ENCODE measurements around the gene TTLL3. TPM values are rescaled to one million over a fixed set of nuclear protein-coding genes. Genes with fewer than 3 reads are reported as not detected.
A peak's percentile ranks its signal among the peaks of the same experiment; 100 is the strongest.
"Not testable (repeated sequence)": the region's sequence is repeated elsewhere in the genome, so short reads cannot be mapped to it uniquely, and the experiment has no call there.

The TTLL3 gene
- polyA plus RNA-seq, 1 donor (not counting 4 experiments of a cell fraction or from before 2014, with no cell fraction given), result 11.3 TPM

DNA sequence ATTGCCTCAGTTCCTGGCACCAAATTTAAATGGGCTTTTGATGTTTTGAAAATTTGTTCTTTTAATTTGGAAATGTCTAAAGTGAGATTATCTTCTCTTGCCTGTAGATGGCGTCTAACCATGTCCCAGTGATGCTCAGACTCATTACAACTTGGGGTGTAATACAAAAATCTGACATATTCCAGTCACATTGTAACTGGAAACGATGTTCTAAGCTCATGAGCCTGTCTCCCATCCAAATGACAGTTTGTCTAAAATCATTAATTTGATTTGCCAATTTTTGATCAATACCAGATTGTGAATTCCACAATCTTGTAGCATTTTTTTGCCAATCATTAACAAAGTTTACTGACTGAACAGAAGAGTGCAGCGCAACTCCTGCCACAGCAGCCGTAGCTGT lies 38.8 kb downstream of the TTLL3 start:
- FAIRE-seq; dilution Hi-C loops (cut with MboI; ENCODE audit: extremely low pct_ligation_motif_present, low sequenced_read_pairs); H3K4me1 ChIP-seq (ENCODE audit: control insufficient read depth, extremely low read depth, insufficient read depth, low read length); H2AFZ ChIP-seq (ENCODE audit: control insufficient read depth, low read length); H3K9me3 ChIP-seq (ENCODE audit: control insufficient read depth, low read depth, low read length); H3K27ac ChIP-seq (ENCODE audit: control insufficient read depth, insufficient read depth, low read length); H3K4me2 ChIP-seq (ENCODE audit: control insufficient read depth, extremely low read depth, insufficient read depth, low read depth, low read length); H3K9me1 ChIP-seq (ENCODE audit: control insufficient read depth, extremely low read depth, insufficient read depth, low read length); H3K9ac ChIP-seq (ENCODE audit: control insufficient read depth, extremely low read depth, insufficient read depth, low read length); H4K20me1 ChIP-seq (ENCODE audit: control insufficient read depth, extremely low read depth, insufficient read depth, low read length); H3K79me2 ChIP-seq (ENCODE audit: control insufficient read depth, insufficient read depth, low read length); H3K36me3 ChIP-seq (ENCODE audit: control insufficient read depth in 2 of 2, extremely low read depth in 1 of 2, insufficient read depth in 2 of 2, low read length in 2 of 2); H3K4me3 ChIP-seq (ENCODE audit: control insufficient read depth in 2 of 3, extremely low read depth in 1 of 3, insufficient read depth in 2 of 3, low read depth in 1 of 3, low read length in 3 of 3); DNase-seq (ENCODE audit: low read depth, low spot score); H3K27me3 ChIP-seq (ENCODE audit: control insufficient read depth, extremely low read depth, insufficient read depth, low read length): not testable (repeated sequence)
- TF ChIP-seq CTCF (optimal IDR thresholded peaks at IDR 0.05 in 1 of 3, IDR thresholded peaks at IDR 0.05 in 1 of 3, conservative IDR thresholded peaks at IDR 0.05 in 1 of 3; ENCODE audit: extremely low read depth in 1 of 3, insufficient read depth in 2 of 3, low read length in 3 of 3), result peak in 2 of 3 experiments; percentile 17 to 22

- dilution Hi-C loops (cut with MboI; ENCODE audit: extremely low pct_ligation_motif_present, low sequenced_read_pairs); H3K9me3 ChIP-seq (ENCODE audit: control insufficient read depth, low read depth, low read length); H3K9me1 ChIP-seq (ENCODE audit: control insufficient read depth, extremely low read depth, insufficient read depth, low read length); H3K36me3 ChIP-seq (ENCODE audit: control insufficient read depth in 2 of 2, extremely low read depth in 1 of 2, insufficient read depth in 2 of 2, low read length in 2 of 2); H2AFZ ChIP-seq (ENCODE audit: control insufficient read depth, low read length); FAIRE-seq; H3K4me2 ChIP-seq (ENCODE audit: control insufficient read depth, extremely low read depth, insufficient read depth, low read depth, low read length); H3K27ac ChIP-seq (ENCODE audit: control insufficient read depth, insufficient read depth, low read length); DNase-seq (ENCODE audit: low read depth, low spot score); H3K4me1 ChIP-seq (ENCODE audit: control insufficient read depth, extremely low read depth, insufficient read depth, low read length); H3K79me2 ChIP-seq (ENCODE audit: control insufficient read depth, insufficient read depth, low read length); H4K20me1 ChIP-seq (ENCODE audit: control insufficient read depth, extremely low read depth, insufficient read depth, low read length); H3K27me3 ChIP-seq (ENCODE audit: control insufficient read depth, extremely low read depth, insufficient read depth, low read length); H3K4me3 ChIP-seq (ENCODE audit: control insufficient read depth in 2 of 3, extremely low read depth in 1 of 3, insufficient read depth in 2 of 3, low read depth in 1 of 3, low read length in 3 of 3); H3K9ac ChIP-seq (ENCODE audit: control insufficient read depth, extremely low read depth, insufficient read depth, low read length): not testable (repeated sequence)
Observed at GRCh38 chr3:9851383-9851782, 41.3 kb downstream of the TTLL3 start.

DNA sequence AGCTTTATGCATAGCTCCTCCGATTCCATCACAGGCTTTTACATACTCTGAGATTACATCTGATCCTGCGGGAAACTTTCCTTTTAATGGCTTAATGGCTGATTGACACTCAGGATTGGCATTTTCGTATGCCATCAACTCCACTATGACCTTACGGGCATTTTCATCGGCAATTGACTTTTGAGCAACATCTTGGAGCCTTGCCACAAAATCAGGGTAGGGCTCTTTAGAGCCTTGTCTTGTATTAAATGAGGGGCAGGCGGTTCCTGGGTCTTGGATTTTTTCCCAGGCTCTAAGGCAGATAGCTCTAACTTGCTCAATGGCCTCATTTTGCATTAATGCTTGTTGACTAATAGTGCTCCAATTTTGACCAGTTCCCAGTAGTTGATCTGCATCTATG lies 41.9 kb downstream of the TTLL3 start:
- H3K4me1 ChIP-seq (ENCODE audit: control insufficient read depth, extremely low read depth, insufficient read depth, low read length); DNase-seq (ENCODE audit: low read depth, low spot score); H3K36me3 ChIP-seq (ENCODE audit: control insufficient read depth in 2 of 2, extremely low read depth in 1 of 2, insufficient read depth in 2 of 2, low read length in 2 of 2); FAIRE-seq; H4K20me1 ChIP-seq (ENCODE audit: control insufficient read depth, extremely low read depth, insufficient read depth, low read length); H3K4me2 ChIP-seq (ENCODE audit: control insufficient read depth, extremely low read depth, insufficient read depth, low read depth, low read length); H2AFZ ChIP-seq (ENCODE audit: control insufficient read depth, low read length); H3K27me3 ChIP-seq (ENCODE audit: control insufficient read depth, extremely low read depth, insufficient read depth, low read length); H3K9me3 ChIP-seq (ENCODE audit: control insufficient read depth, low read depth, low read length); dilution Hi-C loops (cut with MboI; ENCODE audit: extremely low pct_ligation_motif_present, low sequenced_read_pairs); H3K9ac ChIP-seq (ENCODE audit: control insufficient read depth, extremely low read depth, insufficient read depth, low read length); H3K9me1 ChIP-seq (ENCODE audit: control insufficient read depth, extremely low read depth, insufficient read depth, low read length); H3K79me2 ChIP-seq (ENCODE audit: control insufficient read depth, insufficient read depth, low read length); H3K27ac ChIP-seq (ENCODE audit: control insufficient read depth, insufficient read depth, low read length); H3K4me3 ChIP-seq (ENCODE audit: control insufficient read depth in 2 of 3, extremely low read depth in 1 of 3, insufficient read depth in 2 of 3, low read depth in 1 of 3, low read length in 3 of 3): not testable (repeated sequence)
